ENCODE data around the gene CCDC150.
"Not testable (repeated sequence)": the region's sequence is repeated elsewhere in the genome, so short reads cannot be mapped to it uniquely, and the experiment has no call there.

CCDC150 gene

DNA sequence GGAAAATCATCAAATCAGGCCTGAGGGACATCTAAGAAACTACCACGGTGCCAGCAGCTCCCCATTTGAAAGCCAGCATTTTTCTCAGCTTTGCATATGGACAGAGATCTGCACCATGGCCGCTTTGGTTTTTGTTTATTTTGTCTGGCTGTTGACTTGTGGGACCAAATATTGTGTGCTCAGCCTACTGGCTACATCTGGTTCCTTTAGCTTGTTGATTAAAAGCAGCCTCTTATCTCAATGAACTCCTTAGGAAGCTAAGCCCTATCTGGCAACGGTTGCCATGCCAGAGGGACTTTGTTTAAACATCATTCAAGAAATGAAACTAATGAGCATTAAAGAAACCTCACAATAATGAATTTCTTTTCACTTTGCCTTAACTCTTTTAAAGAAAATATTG, 32.4 kb upstream of the CCDC150 start:
- no peak overlapping the region for H3K9ac ChIP-seq (ENCODE audit: low read depth, low read length)
- no peaks in the 10 kb centered on the region for H3K9me3 ChIP-seq (ENCODE audit: control insufficient read depth, insufficient read depth, low read length)

DNA sequence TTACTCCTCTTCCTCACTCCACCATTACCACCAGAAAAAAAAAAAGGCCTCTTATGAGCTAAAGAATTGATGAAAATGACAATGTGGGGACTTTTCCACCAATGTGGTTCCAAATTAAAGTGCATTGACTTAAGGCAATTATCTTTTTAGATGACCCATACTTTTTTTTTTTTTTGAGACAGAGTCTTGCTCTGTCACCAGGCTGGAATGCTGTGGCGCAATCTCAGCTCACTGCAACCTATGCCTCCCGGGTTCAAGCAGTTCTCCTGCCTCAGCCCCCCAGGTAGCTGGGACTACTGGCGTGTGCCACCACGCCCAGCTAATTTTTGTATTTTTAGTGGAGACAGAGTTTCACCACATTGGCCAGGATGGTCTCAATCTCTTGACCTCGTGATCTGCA, 31.6 kb upstream of the CCDC150 start:
- not testable (repeated sequence) for H3K4me1 ChIP-seq (ENCODE audit: insufficient read depth, low read length); H3K9ac ChIP-seq (ENCODE audit: low read depth, low read length); H3K36me3 ChIP-seq (ENCODE audit: insufficient read depth, low read length); H3K9me3 ChIP-seq (ENCODE audit: control insufficient read depth, insufficient read depth, low read length)

More for the DNA sequence above, 32.4 kb upstream of the CCDC150 start:
- Histone ChIP-seq H3K4me1 (ENCODE audit: insufficient read depth, low read length) (no peaks in the 10 kb centered on the region), H3K36me3 (ENCODE audit: insufficient read depth, low read length) (no peaks in the 10 kb centered on the region)

DNA sequence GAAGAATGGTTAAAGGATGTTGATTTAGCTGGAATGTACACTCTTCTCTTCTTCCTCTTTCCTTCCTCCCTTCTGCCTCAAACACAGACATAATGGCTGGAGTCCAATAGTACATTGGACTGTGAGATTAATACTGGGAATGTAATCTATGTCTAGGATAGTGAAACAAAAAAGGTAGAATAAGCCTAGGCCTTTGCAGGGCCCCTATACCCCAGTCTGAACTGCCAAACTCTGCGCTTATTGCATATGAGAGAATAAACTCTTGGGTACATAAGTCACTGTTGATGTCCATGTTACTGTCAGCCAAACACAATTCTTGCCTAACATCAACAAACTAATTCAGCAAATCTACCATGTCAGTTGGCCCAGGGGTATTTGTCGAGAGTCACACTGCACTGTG, 29.7 kb upstream of the CCDC150 start:
- no peak overlapping the region for H3K9ac ChIP-seq (ENCODE audit: low read depth, low read length)
- H3K9me3 ChIP-seq (ENCODE audit: control insufficient read depth, insufficient read depth, low read length): no peaks in the 10 kb centered on the region
- H3K36me3 ChIP-seq (ENCODE audit: insufficient read depth, low read length): no peaks in the 10 kb centered on the region
- no peaks in the 10 kb centered on the region for H3K4me1 ChIP-seq (ENCODE audit: insufficient read depth, low read length)

DNA sequence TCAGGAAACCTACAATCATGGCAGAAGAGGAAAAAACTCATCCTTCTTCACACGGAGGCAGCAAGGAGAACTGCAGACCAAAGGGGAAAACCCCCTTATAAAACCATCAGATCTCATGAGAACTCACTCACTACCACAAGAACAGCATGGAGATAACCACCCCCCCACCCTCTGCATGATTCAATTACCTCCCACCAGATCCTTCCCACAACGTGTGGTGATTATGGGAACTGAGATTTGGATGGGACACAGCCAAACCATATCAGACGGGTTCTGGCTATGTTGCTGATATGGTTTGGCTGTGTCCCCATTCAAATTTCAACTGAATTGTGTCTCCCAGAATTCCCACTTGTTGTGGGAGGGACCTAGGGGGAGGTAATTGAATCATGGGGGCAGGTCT, 28.7 kb upstream of the CCDC150 start:
- H3K36me3 ChIP-seq (ENCODE audit: insufficient read depth, low read length): no peaks in the 10 kb centered on the region
- no peaks in the 10 kb centered on the region for H3K4me1 ChIP-seq (ENCODE audit: insufficient read depth, low read length)
- H3K9me3 ChIP-seq (ENCODE audit: control insufficient read depth, insufficient read depth, low read length): no peaks in the 10 kb centered on the region
- H3K9ac ChIP-seq (ENCODE audit: low read depth, low read length): no peak overlapping the region

DNA sequence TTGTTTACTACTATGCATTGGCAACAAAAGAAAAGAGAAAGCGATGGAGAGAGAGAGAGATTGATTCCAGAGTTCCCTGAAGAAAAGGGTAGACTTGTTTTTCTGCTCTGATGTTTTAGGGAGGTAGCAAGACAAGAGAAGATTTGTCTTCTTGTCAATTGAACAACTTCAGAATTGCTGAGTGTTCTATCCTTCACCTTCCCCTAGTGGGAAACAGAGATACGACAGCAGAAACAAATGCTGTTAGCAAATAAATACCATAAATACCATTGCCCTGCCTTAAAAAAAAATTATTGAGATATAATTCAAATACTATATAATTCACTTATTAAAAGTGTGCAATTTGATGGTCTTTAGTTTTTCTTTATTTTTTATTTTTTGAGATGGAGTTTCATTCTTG, 26.2 kb upstream of the CCDC150 start:
- Histone ChIP-seq H3K9ac (ENCODE audit: low read depth, low read length) (no peak overlapping the region), H3K9me3 (ENCODE audit: control insufficient read depth, insufficient read depth, low read length) (no peaks in the 10 kb centered on the region), H3K36me3 (ENCODE audit: insufficient read depth, low read length) (no peaks in the 10 kb centered on the region), H3K4me1 (ENCODE audit: insufficient read depth, low read length) (no peaks in the 10 kb centered on the region)

DNA sequence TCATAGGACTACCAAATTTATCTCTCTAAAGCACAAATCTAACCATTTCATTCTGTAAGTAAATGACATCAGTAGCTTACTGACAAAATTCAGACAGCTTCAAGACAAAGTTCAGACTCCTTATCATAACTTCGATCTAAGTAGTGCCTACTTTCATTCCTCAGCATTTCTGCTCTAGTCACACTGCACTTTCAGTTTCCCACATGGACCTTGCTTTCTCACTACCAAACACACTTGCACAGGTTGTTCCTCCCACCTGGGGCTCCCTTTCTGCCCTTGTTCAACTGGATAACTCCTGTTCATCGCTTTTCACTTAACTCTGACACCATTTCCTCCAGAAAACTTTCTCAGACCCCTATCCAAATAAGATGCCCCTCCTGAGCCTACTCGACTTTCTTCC, 22.1 kb upstream of the CCDC150 start:
- no peaks in the 10 kb centered on the region for H3K9me3 ChIP-seq (ENCODE audit: control insufficient read depth, insufficient read depth, low read length)
- H3K36me3 ChIP-seq (ENCODE audit: insufficient read depth, low read length): no peaks in the 10 kb centered on the region
- no peak overlapping the region for H3K9ac ChIP-seq (ENCODE audit: low read depth, low read length)
- no peaks in the 10 kb centered on the region for H3K4me1 ChIP-seq (ENCODE audit: insufficient read depth, low read length)

DNA sequence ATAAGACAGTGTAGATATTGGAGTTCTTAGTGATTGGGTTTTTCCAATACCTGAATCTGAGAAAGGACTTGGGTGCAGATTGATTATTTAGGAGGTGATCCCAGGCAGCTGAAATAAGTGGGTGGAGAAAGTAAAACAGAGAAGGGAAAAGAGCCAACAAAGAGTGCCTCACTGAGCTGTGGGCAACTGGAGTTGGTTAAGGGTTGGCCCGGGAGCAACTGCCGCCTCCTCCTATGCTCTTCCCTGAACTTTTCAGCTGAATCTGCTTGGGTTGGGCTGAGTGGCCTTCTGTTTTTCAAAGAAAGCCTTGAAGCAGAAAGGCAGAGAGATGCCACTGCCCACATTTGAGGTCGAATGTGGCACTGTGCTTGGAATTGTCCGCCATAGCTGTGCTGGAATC, 20.9 kb upstream of the CCDC150 start:
- H3K36me3 ChIP-seq (ENCODE audit: insufficient read depth, low read length): no peaks in the 10 kb centered on the region
- H3K9me3 ChIP-seq (ENCODE audit: control insufficient read depth, insufficient read depth, low read length): no peaks in the 10 kb centered on the region
- H3K4me1 ChIP-seq (ENCODE audit: insufficient read depth, low read length): no peaks in the 10 kb centered on the region
- H3K9ac ChIP-seq (ENCODE audit: low read depth, low read length): no peak overlapping the region

DNA sequence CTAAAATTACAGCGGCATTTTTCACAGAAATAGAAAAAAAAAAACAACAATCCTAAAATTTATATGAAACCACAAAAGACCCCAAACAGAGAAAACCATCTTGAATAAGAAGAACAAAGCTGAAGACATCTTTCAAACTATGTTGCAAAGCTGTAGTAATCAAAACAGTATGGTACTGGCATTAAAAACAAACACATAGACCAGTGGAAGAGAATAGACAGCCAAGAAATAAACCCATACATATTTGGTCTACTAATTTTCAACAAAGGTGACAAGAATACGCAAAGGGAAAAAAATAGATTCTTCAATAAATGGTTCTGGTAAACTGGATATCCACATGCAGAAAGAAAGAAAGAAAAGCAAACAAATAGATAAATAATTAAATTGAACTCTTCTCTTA, 9.0 kb upstream of the CCDC150 start:
- H3K4me1 ChIP-seq (ENCODE audit: insufficient read depth, low read length): no peaks in the 10 kb centered on the region
- H3K9ac ChIP-seq (ENCODE audit: low read depth, low read length): no peak overlapping the region
- no peaks in the 10 kb centered on the region for H3K36me3 ChIP-seq (ENCODE audit: insufficient read depth, low read length)
- H3K9me3 ChIP-seq (ENCODE audit: control insufficient read depth, insufficient read depth, low read length): no peaks in the 10 kb centered on the region

DNA sequence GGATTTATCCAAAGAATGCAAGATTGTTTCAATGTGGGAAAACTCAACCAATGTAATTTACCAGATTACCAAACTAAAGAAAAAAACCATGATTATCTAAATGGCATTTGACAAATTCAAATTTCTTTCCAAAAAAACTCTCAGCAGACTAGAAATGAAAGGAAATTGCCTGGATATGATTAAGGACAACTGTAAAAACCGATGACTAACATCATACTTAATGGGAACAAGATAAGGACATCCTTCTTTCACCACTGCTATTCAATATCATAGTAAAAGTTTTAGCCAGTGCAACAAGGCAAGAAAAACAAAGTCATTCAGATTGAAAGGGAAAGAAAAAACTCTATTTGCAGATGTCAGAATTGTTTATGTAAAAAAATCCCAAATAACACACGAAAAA, 4.4 kb upstream of the CCDC150 start:
- H3K36me3 ChIP-seq (ENCODE audit: insufficient read depth, low read length): no peaks in the 10 kb centered on the region
- no peaks in the 10 kb centered on the region for H3K9me3 ChIP-seq (ENCODE audit: control insufficient read depth, insufficient read depth, low read length)
- H3K9ac ChIP-seq (ENCODE audit: low read depth, low read length): no peak overlapping the region
- no peaks in the 10 kb centered on the region for H3K4me1 ChIP-seq (ENCODE audit: insufficient read depth, low read length)

DNA sequence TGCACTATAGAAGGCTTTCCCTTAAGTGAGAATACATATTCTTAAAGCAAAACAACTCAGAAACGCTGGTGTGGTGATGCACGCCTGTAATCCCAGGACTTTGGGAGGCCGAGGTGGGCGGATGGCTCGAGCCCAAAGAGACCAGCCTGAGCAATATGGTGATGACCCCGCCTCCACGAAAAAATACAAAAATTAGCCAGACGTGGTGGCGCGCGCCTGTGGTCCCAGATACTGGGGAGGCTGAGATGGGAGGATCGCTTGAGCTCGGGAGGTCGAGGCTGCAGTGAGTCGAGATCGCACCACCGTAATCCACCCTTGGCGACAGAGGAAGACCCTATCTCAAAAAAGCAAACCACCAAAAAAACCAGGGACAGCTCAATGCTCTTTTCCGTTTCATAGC, 750 bp upstream of the CCDC150 start:
- no peaks in the 10 kb centered on the region for H3K4me1 ChIP-seq (ENCODE audit: insufficient read depth, low read length)
- no peaks in the 10 kb centered on the region for H3K9me3 ChIP-seq (ENCODE audit: control insufficient read depth, insufficient read depth, low read length)
- H3K9ac ChIP-seq (ENCODE audit: low read depth, low read length): peak overlapping the region; percentile 86; the same call in 1 of the 2 replicates
- no peaks in the 10 kb centered on the region for H3K36me3 ChIP-seq (ENCODE audit: insufficient read depth, low read length)

DNA sequence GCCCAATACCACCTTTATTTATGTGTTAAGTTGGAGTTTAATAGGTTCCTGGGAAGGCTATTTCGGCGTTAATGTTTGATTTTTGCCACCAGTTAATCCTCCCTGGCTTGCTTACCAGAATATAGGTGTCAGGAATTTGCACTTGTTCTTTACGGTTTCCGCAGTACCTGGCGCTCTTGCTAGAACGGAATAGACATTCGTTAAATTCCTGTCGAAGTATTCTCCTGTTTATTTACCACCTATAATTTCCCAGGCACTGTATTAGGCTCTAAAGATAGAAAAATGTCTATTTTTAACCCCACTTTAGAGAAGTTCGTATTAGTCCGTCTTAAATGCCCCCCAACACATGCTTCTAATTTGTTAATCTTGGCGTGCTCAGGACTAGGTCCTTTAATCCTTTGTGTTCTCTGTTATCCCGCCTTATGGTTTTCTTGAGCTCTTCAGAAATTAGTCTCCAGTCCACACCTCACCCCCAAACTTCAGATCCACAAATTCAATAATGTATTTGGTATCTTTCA, 575 bp downstream of the CCDC150 start:
- Histone ChIP-seq H3K36me3 (ENCODE audit: insufficient read depth, low read length) (no peaks in the 10 kb centered on the region), H3K9me3 (ENCODE audit: control insufficient read depth, insufficient read depth, low read length) (no peaks in the 10 kb centered on the region), H3K4me1 (ENCODE audit: insufficient read depth, low read length) (no peaks in the 10 kb centered on the region), H3K9ac (ENCODE audit: low read depth, low read length) (peak overlapping the region; percentile 86)

DNA sequence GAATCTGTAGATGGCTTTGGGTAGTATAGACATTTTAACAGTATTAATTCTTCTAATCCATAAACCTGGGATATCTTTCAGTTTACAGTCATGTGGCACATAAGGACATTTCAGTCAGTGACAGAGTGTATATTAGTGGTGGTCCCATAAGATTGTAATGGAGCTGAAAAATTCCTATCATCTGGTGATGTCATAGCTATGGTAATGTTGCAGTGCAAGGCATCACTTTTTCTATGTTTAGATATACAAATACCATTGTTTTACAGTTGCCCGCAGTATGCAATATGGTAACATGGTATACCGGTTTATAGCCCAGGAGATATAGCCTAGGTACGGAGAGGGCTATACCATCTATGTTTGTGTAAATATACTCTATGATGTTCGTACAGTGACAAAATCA, 9.7 kb downstream of the CCDC150 start:
- H3K4me1 ChIP-seq (ENCODE audit: insufficient read depth, low read length): no peaks in the 10 kb centered on the region
- peaks cover 40% of the 10 kb centered on the region for H3K9me3 ChIP-seq (ENCODE audit: control insufficient read depth, insufficient read depth, low read length)
- H3K36me3 ChIP-seq (ENCODE audit: insufficient read depth, low read length): peaks cover 4% of the 10 kb centered on the region; the same call in 1 of the 2 replicates
- H3K9ac ChIP-seq (ENCODE audit: low read depth, low read length): no peak overlapping the region

DNA sequence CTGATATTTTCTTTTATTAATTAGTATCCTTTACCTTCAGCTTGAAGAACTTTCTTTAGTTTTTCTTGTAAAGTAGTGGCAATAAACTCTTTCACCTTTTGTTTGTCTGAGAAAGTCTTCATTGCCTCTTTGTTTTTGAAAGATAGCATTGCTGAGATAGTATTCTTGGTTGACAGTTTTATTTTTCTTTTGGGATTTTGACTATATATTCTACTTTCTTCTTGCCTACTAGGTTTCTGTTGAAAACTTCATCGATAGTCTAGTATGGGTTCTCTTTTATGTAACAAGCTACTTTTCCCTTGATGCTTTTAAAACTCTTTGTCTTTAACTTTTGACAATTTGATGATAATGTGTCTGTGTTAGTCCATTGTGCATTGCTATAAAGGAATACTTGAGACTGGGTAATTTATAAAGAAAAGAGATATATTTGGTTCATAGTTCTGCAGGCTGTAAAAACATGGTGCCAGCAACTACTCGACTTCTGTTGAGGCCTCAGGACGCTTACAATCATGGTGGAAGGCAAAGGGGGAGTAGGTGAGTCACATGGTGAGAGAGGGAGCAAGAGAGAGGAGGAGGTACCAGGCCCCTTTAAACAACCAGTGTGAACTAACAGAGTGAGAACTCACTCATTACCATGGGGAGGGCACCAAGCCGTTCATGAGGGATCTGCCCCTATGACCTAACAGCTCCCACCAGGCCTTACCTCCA, 12.0 kb downstream of the CCDC150 start:
- peaks cover 45% of the 10 kb centered on the region for H3K9me3 ChIP-seq (ENCODE audit: control insufficient read depth, insufficient read depth, low read length)
- peaks cover 4% of the 10 kb centered on the region; the same call in 1 of the 2 replicates for H3K36me3 ChIP-seq (ENCODE audit: insufficient read depth, low read length)
- H3K9ac ChIP-seq (ENCODE audit: low read depth, low read length): no peak overlapping the region
- H3K4me1 ChIP-seq (ENCODE audit: insufficient read depth, low read length): no peaks in the 10 kb centered on the region

DNA sequence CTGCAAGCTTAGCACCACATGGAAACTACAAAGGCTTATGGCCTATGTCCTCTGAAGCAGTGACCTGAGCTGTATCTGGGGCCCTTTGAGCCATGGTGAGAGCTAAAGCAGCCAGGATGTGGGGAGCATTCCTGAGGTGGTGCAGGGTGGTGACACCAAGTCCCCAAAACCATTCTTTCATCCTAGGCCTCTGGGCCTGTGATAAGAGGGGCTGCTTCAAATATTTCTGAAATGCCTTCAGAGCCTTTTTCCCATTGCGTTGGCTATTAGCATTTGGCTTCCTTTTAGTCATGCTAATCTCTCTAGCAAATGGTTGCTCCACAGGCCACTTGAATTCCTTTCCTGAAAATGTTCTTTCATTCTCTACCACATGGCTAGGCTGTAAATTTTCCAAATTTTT, 13.4 kb downstream of the CCDC150 start:
- peaks cover 4% of the 10 kb centered on the region; the same call in 1 of the 2 replicates for H3K36me3 ChIP-seq (ENCODE audit: insufficient read depth, low read length)
- peaks cover 45% of the 10 kb centered on the region for H3K9me3 ChIP-seq (ENCODE audit: control insufficient read depth, insufficient read depth, low read length)
- no peaks in the 10 kb centered on the region for H3K4me1 ChIP-seq (ENCODE audit: insufficient read depth, low read length)
- no peak overlapping the region for H3K9ac ChIP-seq (ENCODE audit: low read depth, low read length)

DNA sequence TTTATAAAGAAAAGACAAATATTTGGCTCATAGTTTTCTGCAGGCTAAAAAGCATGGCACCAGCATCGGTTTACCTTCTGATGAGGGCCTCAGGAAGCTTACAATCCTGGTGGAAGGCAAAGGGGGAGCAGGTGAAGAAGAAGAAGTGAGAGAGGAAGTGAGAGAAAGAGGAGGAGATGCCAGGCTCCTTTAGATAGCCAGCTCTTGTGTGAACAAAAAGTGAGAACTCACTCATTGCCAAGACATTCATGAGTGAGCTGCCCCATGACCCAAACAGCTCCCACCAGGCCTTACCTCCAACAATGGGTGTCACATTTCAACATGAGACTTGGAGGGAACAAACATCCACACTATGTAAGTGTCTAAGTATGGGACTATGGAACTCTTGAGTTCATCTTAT, 14.3 kb downstream of the CCDC150 start:
- Histone ChIP-seq H3K4me1 (ENCODE audit: insufficient read depth, low read length) (no peaks in the 10 kb centered on the region), H3K9me3 (ENCODE audit: control insufficient read depth, insufficient read depth, low read length) (peaks cover 42% of the 10 kb centered on the region), H3K36me3 (ENCODE audit: insufficient read depth, low read length) (peaks cover 4% of the 10 kb centered on the region; the same call in 1 of the 2 replicates), H3K9ac (ENCODE audit: low read depth, low read length) (no peak overlapping the region)

All from ES-I3 (cell line).